ENCODE data around the gene TST.

TST gene

DNA sequence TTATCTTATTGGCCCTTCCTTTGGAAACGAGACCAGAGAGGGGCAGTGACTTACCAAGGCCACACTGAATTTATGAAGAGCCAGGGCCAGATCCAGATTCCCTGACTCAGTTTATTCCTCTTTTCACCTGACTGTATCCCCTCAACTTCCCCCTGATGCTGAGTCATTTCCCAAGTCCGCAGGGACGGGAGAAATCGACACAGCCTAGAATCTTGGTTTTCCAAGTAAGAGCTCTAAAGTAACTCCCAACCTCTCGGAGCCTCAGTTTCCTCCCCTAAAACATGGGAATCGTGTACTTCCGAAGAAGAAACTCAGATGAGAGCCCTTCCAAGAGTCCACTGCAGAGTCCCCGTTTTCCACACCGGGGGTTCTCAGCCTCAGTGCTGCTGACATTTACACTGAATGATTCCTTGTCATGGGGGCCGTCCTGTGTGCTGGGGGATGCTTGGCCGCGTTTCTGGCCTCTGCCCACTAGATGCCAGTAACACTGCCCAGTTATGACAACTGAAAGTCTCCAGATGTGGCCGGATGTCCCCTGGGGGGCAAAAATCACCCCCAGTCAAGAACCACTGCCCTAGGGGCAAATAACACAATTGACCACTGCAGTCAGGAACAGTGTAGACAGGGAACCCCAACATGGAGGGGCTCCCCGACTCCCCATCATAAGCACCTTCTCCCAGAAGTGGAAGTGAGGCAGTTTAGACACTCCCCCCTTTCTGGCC lies 11.5 kb upstream of the TST start:
- DNase-seq = no peak

DNA sequence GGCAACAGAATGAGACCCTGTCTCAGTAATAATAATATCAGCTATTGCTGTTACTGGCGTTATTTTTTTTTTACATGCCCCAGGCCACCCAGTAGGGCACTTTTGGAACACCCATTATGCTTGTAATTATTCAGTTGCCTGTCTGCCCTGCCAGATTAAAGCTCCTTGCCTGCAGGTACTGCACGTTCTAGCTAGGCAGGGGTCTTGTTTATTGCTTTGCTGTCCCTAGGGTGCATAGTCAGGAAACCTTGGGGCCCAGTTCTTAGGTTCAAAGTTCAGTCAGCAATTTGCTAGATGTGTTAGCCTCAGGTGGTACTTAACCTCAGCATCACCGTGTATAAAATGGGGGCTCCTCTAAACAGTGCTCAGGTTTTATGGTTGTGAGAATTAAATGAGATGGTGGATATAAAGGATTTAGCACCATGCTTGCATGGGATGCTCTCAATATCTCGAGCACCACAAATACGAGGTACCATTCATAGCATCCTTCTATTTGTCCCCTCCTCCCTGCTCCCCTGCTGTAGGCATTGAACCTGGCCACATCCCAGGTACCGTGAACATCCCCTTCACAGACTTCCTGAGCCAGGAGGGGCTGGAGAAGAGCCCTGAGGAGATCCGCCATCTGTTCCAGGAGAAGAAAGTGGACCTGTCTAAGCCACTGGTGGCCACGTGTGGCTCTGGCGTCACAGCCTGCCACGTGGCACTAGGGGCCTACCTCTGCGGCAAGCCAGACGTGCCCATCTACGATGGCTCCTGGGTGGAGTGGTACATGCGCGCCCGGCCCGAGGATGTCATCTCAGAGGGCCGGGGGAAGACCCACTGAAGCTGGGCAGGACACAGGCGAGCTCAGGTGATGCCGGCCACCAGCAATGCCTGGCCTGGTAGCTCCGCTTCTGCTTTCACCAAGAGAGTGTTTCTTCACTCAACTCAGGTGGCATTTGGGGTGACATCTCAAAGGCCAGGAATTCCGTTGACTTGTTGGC lies 9.7 kb upstream of the TST start:
- no peak for DNase-seq

- no peak for DNase-seq
Measured at GRCh38 chr22:37027556-37027955, 8.3 kb upstream of the TST start.

- no peak for DNase-seq
Measured at GRCh38 chr22:37026325-37026724, 7.1 kb upstream of the TST start.

GRCh38 chr22:37025500-37026070 lies 6.3 kb upstream of the TST start:
- DNase-seq = no peak

- DNase-seq = no peak
Measured at GRCh38 chr22:37024339-37025157, 5.3 kb upstream of the TST start.

DNA sequence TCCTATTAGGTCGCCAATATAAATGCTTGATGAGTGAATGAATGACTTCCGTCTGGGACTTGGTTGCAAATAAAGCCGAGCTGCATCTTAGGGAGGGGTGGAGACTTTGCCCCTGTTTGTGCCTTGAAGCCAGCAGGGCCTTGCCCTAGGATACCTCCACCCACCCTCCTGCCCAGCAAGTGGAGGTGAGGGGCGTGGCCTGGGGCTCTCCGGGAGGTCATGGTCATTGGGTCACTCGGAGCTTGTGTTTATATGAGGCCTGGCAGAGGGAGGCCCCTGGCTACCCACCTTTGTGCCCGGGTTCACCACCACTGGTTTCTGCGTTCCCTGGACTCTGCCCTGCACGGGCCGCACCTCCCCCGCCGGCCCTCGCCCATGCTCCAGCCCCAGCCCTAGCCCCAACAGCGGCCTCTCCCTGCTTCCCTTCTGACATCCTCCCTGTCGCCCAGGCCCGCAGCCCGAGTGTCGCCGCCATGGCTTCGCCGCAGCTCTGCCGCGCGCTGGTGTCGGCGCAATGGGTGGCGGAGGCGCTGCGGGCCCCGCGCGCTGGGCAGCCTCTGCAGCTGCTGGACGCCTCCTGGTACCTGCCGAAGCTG lies 4.6 kb upstream of the TST start:
- no peak for DNase-seq

- DNase-seq = no peak
Measured at GRCh38 chr22:37022483-37023337, 3.5 kb upstream of the TST start.

DNA sequence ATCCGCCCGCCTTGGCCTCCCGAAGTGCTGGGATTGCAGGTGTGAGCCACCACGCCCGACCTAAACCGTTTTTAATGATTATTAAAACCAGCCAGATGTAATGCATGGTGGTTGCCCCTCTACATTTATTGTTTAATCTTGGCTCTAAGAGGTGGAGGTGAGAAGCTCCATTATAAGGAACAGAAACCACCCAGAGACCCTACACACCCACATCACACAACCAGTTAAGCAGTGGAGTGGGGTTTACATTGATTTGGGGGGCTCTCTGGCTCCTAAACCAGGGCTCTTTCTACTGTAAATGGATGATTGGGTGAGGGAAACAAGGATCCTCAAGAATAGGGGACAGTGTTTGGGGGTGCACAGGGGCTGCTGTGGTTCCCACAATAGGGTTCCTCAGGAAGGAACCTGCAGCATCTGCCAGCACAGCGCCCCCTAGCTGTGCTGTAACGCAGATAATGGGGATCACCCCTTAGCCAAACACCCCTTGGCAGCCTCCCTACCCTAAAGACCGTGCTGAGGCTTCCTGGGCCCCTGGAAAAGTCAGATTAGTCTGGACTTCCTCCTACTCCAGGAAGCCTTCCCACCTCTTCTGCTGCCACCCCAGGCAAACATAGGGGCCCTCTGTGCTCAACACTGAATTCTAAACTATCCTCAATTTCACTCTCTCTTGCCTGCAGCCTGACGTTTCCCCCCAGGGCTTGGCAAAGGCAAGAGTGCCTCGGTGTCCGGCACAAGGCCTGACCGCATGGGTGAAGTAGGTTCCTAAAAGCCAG lies 2.6 kb upstream of the TST start:
- DNase-seq = no peak

- DNase-seq = no peak
Measured at GRCh38 chr22:37021041-37021440, 1.8 kb upstream of the TST start.

DNA sequence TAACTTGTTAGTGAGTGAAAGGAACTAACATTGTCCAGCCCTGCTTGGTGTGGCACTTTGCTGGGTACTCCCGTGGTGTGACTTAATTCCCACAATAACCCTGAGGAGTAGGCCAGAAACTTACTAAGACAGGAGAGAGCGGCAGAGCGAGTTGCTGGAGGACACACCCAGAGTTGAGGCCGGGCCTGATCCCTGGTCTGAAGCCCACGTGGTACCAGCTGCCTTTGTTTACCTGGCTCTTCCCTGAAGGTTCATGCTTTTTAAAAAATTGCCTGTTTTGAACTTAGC lies 889 bp upstream of the TST start:
- DNase-seq = no peak

DNA sequence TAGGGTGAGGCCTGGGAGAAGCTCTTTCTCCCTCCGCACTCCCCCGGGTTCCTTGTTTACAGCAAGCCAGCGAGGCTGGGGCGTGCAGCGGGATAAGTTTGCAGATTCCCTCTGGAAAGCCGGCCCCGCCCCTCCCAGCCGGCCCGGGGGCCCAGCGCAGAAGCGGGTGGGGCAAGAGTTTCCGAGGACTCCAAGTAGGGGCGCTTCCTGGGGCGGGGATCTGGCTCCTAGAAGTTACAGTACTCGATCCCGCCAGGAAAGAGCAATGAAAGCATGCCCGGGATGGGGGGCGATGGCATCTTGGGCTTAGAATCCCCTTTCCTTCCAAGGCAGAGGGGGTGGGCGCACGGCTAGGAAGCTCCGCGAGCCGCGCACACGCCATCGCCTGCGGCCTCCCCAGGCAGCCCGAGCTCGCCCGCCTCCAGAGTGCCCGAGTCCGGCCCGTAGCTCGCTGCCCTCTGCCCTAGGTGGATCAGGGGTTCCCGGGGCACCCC lies 385 bp downstream of the TST start:
- peak in 1 of 2 experiments; percentile 5 for DNase-seq

- DNase-seq = no peak
Measured at GRCh38 chr22:37018086-37018814, 997 bp downstream of the TST start.

- no peak for DNase-seq
Measured at GRCh38 chr22:37017356-37017755, 1.9 kb downstream of the TST start.

DNA sequence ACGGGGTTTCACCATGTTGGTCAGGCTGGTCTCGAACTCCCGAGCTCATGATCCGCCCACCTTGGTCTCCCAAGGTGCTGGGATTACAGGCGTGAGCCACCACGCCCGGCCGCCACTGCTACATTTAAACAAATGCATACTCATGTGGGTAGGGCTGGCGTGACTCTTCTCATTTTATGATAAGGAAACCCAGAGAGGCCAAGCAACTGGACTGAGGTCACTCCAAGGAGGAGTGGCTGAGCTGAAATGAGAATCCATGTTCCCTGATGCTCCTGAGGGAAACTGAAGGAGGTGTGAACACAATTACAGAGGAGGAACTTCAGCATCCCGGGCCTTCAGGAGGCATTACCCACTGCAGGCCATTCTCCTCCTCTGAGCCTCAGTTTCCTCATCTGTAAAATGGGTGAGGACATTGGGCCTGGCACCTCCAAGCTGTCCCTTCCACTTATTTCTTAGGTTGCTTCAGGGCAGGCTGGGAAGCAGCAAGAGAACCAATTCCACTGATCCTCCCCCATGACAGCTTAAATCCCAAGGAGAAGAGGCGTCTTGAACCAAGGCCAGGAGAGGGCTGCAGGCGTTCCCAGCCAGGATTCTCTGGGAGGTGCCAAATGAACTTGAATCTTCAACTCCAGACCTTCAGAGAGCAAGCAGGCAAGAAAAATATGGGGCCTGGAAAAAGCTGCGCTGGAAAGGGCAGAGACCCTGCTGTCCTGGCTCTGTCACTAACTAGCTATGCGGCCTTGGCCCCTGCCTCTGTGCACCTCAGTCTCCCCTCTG lies 2.9 kb downstream of the TST start:
- DNase-seq = no peak

DNA sequence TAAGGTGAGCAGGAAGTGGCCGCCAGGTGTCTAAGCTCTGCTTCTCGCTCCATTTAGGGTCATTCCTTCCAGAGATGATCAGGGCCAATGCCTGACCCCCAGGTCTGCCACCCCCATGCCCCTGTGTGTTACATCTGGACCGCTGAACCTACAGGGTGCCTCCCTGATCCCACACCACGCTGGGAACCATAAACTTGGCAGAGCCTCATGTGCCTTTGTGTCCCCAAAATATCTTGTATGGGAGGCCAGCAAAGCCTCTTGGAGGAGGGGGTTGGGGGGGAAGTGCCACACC lies 3.7 kb downstream of the TST start:
- DNase-seq = no peak

- no peak for DNase-seq
Measured at GRCh38 chr22:37014835-37015586, 4.2 kb downstream of the TST start.

DNA sequence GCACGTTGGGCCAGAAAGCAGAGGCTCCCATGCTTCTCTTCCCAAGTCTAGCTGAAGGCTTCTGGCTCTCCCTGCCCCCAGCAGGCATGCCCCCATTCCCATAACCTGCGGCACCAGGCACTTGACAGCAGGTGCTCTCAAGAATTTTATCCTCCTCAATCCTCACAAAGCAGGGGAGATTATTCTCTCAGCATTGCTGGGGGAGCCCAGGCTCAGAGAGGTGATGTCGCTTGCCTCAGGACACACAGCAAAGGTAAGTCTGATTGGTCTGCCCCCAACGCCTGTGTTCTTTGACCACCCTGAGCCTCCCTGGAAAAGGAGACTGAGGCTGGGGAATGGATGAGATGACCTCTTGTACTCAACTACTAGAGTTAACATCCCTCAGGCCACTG lies 4.8 kb downstream of the TST start:
- DNase-seq = no peak

GRCh38 chr22:37012956-37013355 lies 6.3 kb downstream of the TST start:
- no peak for DNase-seq

Data from NCI-H2081 (cell line).